Measurements from ENCODE around the gene VPS9D1. TPM values are rescaled to one million over a fixed set of nuclear protein-coding genes. Genes with fewer than 3 reads are reported as not detected.
"Not testable (repeated sequence)": the region's sequence is repeated elsewhere in the genome, so short reads cannot be mapped to it uniquely, and the experiment has no call there.

Gene VPS9D1
- total RNA-seq, 1 donor from 2014 or later: 17.9 TPM

GRCh38 chr16:89668790-89669158, 51.9 kb downstream of the VPS9D1 start:
- DNase-seq (ENCODE audit: low spot score): no peak

GRCh38 chr16:89667633-89668032, 53.1 kb downstream of the VPS9D1 start:
- DNase-seq (ENCODE audit: low spot score): no peak

GRCh38 chr16:89667000-89667399, 53.7 kb downstream of the VPS9D1 start:
- not testable (repeated sequence) for DNase-seq (ENCODE audit: low spot score)

- DNase-seq (ENCODE audit: low spot score): not testable (repeated sequence)
Measured at GRCh38 chr16:89664238-89664637, 56.5 kb downstream of the VPS9D1 start.

- DNase-seq (ENCODE audit: low spot score): no peak
Measured at GRCh38 chr16:89661215-89661614, 59.5 kb downstream of the VPS9D1 start.

- no peak for DNase-seq (ENCODE audit: low spot score)
Measured at GRCh38 chr16:89660146-89660545, 60.6 kb downstream of the VPS9D1 start.

GRCh38 chr16:89658221-89658879, 62.3 kb downstream of the VPS9D1 start:
- no peak for DNase-seq (ENCODE audit: low spot score)

- DNase-seq (ENCODE audit: low spot score): peak; percentile 97
Measured at GRCh38 chr16:89657442-89658220, 63.1 kb downstream of the VPS9D1 start, which contains the start of the genes CHMP1A and SPATA33. TSS of gene CHMP1A (minus strand) at chr16:89657708. CDS start at chr16:89657588, 120 bp downstream. TSS of gene SPATA33 (plus strand) at chr16:89657836. CDS start at chr16:89657912, 76 bp downstream.

Other genes with a start within 250 kb of the VPS9D1 start
- 120 TPM for gene ANKRD11, start 230.3 kb downstream of the VPS9D1 start, total RNA-seq
- 90.0 TPM for gene SPG7, start 212.5 kb downstream of the VPS9D1 start, total RNA-seq
- gene RPL13, start 160.2 kb downstream of the VPS9D1 start, total RNA-seq: 1,718 TPM
- gene CPNE7, start 145.1 kb downstream of the VPS9D1 start, total RNA-seq: 1.3 TPM
- 0.51 TPM for gene DPEP1, start 107.3 kb downstream of the VPS9D1 start, total RNA-seq
- 64.3 TPM for gene CHMP1A, start 63.2 kb downstream of the VPS9D1 start, total RNA-seq
- 4.6 TPM for gene SPATA33, start 63.1 kb downstream of the VPS9D1 start, total RNA-seq
- 41.0 TPM for gene CDK10, start 34.2 kb downstream of the VPS9D1 start, total RNA-seq
- 9.1 TPM for gene SPATA2L, start 19.2 kb downstream of the VPS9D1 start, total RNA-seq
- 26.0 TPM for gene ZNF276, start 639 bp upstream of the VPS9D1 start, total RNA-seq
- 1.5 TPM for gene FANCA, start 95.7 kb upstream of the VPS9D1 start, total RNA-seq
- 1.7 TPM for gene SPIRE2, start 107.6 kb upstream of the VPS9D1 start, total RNA-seq
- gene TCF25, start 152.7 kb upstream of the VPS9D1 start, total RNA-seq: 156 TPM
- 2.4 TPM for gene MC1R, start 198.0 kb upstream of the VPS9D1 start, total RNA-seq
- 4.2 TPM for gene TUBB3, start 202.4 kb upstream of the VPS9D1 start, total RNA-seq
- 54.0 TPM for gene DEF8, start 227.9 kb upstream of the VPS9D1 start, total RNA-seq